ENCODE measurements around the gene MRPL11. TPM values are rescaled to one million over a fixed set of nuclear protein-coding genes. Genes with fewer than 3 reads are reported as not detected.

Gene MRPL11
- total and polyA plus RNA-seq, 2 of the 13 experiments (the other 11 are each of a cell fraction or from before 2014, with no cell fraction given), result 72.9 to 176 TPM

DNA sequence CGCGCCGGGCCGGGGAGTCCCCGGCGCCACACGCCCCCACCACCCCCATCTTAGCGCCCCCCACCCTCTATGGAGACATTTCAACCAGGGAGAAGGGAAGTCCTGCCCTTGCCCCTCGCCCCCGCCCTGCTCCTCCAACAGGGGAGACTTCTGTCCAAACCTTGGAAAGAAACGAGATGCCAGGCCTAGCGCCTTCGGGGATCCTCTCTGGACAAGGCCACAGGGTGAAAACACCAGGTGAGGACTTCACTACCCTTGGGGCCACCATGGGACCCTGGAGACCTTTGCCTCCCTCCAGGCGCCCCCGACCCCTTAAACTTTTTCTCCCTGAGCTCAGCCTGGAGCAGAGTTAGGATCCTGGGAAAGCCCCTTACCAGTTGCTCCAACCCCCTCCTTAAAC lies 29.4 kb downstream of the MRPL11 start:
- peaks cover 7% of the 10 kb centered on the region; the same call in 1 of the 2 replicates for H4K20me1 ChIP-seq (ENCODE audit: insufficient read depth, low read length)
- no peak overlapping the region for H3K4me2 ChIP-seq (ENCODE audit: low read depth, low read length)
- H3K27me3 ChIP-seq (ENCODE audit: control insufficient read depth in 1 of 2, insufficient read depth in 2 of 2, low read length in 2 of 2), result peaks cover 5 to 80% of the 10 kb centered on the region in 2 experiments
- WGBS (ENCODE audit: low lambda C conversion rate), result 90% methylated on average over 2 of the region's 15 CpGs
- ATAC-seq (no peak), FAIRE-seq (no peak), DNase-seq (ENCODE audit: low spot score) (no peak)
- no peaks in the 10 kb centered on the region for H3K36me3 ChIP-seq (replicated peaks in 1 of 2; ENCODE audit: control insufficient read depth in 1 of 2, insufficient read depth in 2 of 2, low read length in 2 of 2)
- POLR2A ChIA-PET, result no interaction called here
- H3K9me3 ChIP-seq (ENCODE audit: low read length), result no peaks in the 10 kb centered on the region
- no peak overlapping the region for H3K27ac ChIP-seq (ENCODE audit: extremely low read length, insufficient read depth, low read length)
- no TSS peak for BruUV-seq (replicated peaks)
- intact Hi-C loops (cut with micrococcal nuclease; ENCODE audit: unreplicated experiment), result loop anchor here (5.0 kb wide), 1 partner anchor 423 kb away; no protein-coding TSS in a partner anchor
- in situ Hi-C loops (cut with HindIII; ENCODE audit: extremely low pct_ligation_motif_present, low pct_unique_long_range_greater_than_20kb), result loop anchor here (10.0 to 25.0 kb wide), 2 partner anchors 286 to 428 kb away; partner anchors contain the start of gene RCE1
- H3K79me2 ChIP-seq (ENCODE audit: insufficient read depth, low read length), result no peaks in the 10 kb centered on the region
- H2AFZ ChIP-seq (ENCODE audit: low read length), result no peak overlapping the region
- TF ChIP-seq KDM6A (CRISPR knock-in tag; IDR thresholded peaks at IDR 0.05; ENCODE audit: low read depth) (no peak), RXRB (CRISPR knock-in tag; IDR thresholded peaks at IDR 0.05; ENCODE audit: borderline replicate concordance) (no peak), ZNF484 (CRISPR knock-in tag; IDR thresholded peaks at IDR 0.05; ENCODE audit: borderline replicate concordance, low read depth) (no peak), NAIF1 (CRISPR knock-in tag; IDR thresholded peaks at IDR 0.05; ENCODE audit: borderline replicate concordance) (no peak), ZNF790 (CRISPR knock-in tag; IDR thresholded peaks at IDR 0.05; ENCODE audit: borderline replicate concordance) (no peak), ZBTB10 (CRISPR knock-in tag; IDR thresholded peaks at IDR 0.05; ENCODE audit: borderline replicate concordance) (no peak), ZNF616 (CRISPR knock-in tag; IDR thresholded peaks at IDR 0.05; ENCODE audit: low read depth) (no peak), ZNF101 (CRISPR knock-in tag; IDR thresholded peaks at IDR 0.05; ENCODE audit: borderline replicate concordance, low read depth) (no peak), CSRNP1 (CRISPR knock-in tag; IDR thresholded peaks at IDR 0.05) (no peak), HINFP (CRISPR knock-in tag; IDR thresholded peaks at IDR 0.05; ENCODE audit: low read depth) (no peak), ZSCAN22 (CRISPR knock-in tag; IDR thresholded peaks at IDR 0.05) (no peak)
- TF ChIP-seq, protein P1, sequence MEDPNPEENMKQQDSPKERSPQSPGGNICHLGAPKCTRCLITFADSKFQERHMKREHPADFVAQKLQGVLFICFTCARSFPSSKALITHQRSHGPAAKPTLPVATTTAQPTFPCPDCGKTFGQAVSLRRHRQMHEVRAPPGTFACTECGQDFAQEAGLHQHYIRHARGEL (CRISPR knock-in tag; IDR thresholded peaks at IDR 0.05), result no peak
- no peak overlapping the region for H3K4me3 ChIP-seq (replicated peaks in 1 of 3; ENCODE audit: insufficient read depth in 1 of 3, low read depth in 2 of 3, low read length in 3 of 3)
- H3K4me1 ChIP-seq (ENCODE audit: insufficient read depth, low read length), result 0 out of 2 replicates have a peak, but pooled peaks cover 5% of the 10 kb centered on the region
- no peak overlapping the region for H3K9ac ChIP-seq (ENCODE audit: insufficient read depth, low read depth, low read length)
- CTCF ChIA-PET (ENCODE audit: low intra/inter-chr PET ratio, low total read pairs), result interaction anchor here (0.7 to 3.4 kb wide), 8 partner anchors 12 to 286 kb away, joined by 3 to 54 read pairs (median 9); partner anchors contain the start of genes DPP3, MRPL11 and RBM4B

All from HepG2 (cell line).